Choroid plexus epithelial cell (primary cell): ENCODE results near the gene CLIP3.
"Not testable (repeated sequence)": the region's sequence is repeated elsewhere in the genome, so short reads cannot be mapped to it uniquely, and the experiment has no call there.

Experiments used
- DNase-seq: peaks from one replicate; pipeline ENCODE4 v3.0.0-alpha.2; 2010; ENCODE audit warnings: low read depth
- H3K4me3 ChIP-seq: 2 replicates; pipeline ENCODE4 v1.5.1; 2011; ENCODE audit warnings: low read depth, mild to moderate bottlenecking, control low read depth, low read length, moderate library complexity
- TF ChIP-seq, protein P1 (sequence below): conservative IDR thresholded peaks from 2 replicates; pipeline ENCODE4 v1.5.1; 2011; ENCODE audit warnings: low read depth, mild to moderate bottlenecking, control low read depth, inconsistent platforms, low read length, moderate library complexity

The CLIP3 gene

DNA sequence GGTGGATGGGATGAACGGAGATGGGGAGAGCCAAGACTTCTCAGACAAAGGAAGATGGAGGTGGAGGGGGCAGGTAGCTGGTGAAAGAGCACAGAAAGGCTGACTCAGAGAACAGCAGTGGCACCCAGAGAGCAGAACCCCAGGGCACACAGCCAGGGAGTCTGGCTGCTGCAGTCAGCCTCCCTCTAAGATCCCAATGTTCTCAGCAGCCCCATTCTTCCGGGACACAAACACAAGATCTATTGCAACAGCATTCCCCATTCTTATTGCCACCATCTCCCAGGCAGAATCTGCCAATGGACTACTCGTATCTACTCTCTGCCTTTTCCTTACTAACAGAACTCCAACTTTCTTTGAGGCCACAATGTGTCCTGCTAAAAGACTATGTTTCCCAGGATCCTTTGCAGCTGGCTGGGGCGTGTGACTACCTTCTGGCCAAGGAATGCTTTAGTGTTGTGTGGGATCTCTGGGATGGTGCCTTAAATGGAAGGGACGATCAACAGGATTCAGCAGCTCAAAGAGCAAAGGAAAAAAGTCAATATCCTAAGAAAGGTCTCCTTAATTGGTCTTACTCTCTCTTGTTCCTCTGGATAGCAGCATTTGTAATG lies 13.9 kb upstream of the CLIP3 start:
- TF ChIP-seq, protein P1, sequence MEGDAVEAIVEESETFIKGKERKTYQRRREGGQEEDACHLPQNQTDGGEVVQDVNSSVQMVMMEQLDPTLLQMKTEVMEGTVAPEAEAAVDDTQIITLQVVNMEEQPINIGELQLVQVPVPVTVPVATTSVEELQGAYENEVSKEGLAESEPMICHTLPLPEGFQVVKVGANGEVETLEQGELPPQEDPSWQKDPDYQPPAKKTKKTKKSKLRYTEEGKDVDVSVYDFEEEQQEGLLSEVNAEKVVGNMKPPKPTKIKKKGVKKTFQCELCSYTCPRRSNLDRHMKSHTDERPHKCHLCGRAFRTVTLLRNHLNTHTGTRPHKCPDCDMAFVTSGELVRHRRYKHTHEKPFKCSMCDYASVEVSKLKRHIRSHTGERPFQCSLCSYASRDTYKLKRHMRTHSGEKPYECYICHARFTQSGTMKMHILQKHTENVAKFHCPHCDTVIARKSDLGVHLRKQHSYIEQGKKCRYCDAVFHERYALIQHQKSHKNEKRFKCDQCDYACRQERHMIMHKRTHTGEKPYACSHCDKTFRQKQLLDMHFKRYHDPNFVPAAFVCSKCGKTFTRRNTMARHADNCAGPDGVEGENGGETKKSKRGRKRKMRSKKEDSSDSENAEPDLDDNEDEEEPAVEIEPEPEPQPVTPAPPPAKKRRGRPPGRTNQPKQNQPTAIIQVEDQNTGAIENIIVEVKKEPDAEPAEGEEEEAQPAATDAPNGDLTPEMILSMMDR = no peak
- peak; percentile 40 for DNase-seq
- H3K4me3 ChIP-seq = no peak overlapping the region

DNA sequence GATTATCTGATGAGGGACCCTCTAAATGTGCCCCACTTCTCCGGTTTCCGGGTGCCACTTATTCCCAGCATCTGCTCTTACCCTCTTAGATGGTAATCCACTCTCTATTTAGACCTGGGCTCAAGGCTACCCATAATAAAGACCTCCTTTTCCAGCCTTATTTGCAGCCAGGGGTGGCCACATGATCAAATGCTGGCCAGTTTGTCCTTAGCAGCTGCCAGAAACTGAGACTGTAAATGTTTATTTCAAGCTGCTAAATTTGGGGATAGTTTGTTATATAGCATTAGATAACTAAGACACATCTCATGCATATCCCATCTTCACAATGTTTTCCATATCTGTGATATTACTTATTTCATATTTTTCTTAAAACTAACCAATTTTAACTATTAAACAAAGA lies 11.3 kb upstream of the CLIP3 start:
- H3K4me3 ChIP-seq = no peak overlapping the region
- TF ChIP-seq, protein P1 = no peak
- no peak for DNase-seq

DNA sequence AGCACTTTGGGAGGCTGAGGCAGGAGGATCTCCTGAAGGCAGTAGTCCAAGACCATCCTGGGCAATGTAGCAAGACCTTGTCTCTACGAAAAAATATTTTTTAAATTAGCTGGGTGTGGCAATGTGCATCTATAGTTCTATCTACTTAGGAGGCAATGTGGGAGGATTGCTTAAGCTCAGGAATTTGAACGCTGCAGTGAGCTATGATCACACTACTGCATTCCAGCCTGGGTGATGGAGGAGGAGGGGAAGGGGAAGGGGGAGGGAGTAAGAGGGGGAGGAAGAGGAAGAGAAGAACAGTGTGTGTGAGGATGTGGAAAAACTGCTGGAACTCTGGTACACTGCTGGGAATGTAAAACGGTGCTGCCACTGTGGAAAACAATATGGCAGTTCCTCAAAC lies 9.2 kb upstream of the CLIP3 start:
- H3K4me3 ChIP-seq = no peak overlapping the region
- TF ChIP-seq, protein P1 = no peak
- DNase-seq = peak; percentile 94

GRCh38 chr19:36041092-36041491 lies 8.4 kb upstream of the CLIP3 start:
- not testable (repeated sequence) for H3K4me3 ChIP-seq, DNase-seq

- TF ChIP-seq, protein P1 = no peak
- no peak for DNase-seq
- no peak overlapping the region for H3K4me3 ChIP-seq
Measured at GRCh38 chr19:36040495-36040894, 7.8 kb upstream of the CLIP3 start.

GRCh38 chr19:36031308-36031707 lies 1.4 kb downstream of the CLIP3 start:
- DNase-seq = no peak
- H3K4me3 ChIP-seq = no peak overlapping the region
- TF ChIP-seq, protein P1 = no peak

- TF ChIP-seq, protein P1 = peak; percentile 18
- no peak overlapping the region for H3K4me3 ChIP-seq
- peak; percentile 47 for DNase-seq
Measured at GRCh38 chr19:36030264-36031148, 2.2 kb downstream of the CLIP3 start.
